ENCODE results near the gene PGAP1. TPM values are rescaled to one million over a fixed set of nuclear protein-coding genes. Genes with fewer than 3 reads are reported as not detected.
A peak's percentile ranks its signal among the peaks of the same experiment; 100 is the strongest.
"Not testable (repeated sequence)": the region's sequence is repeated elsewhere in the genome, so short reads cannot be mapped to it uniquely, and the experiment has no call there.

PGAP1 gene
- polyA plus RNA-seq, 1 donor = 36.9 TPM

GRCh38 chr2:196954001-196954400 lies 27.5 kb upstream of the PGAP1 start:
- DNase-seq = no peak

GRCh38 chr2:196952936-196953335 lies 26.4 kb upstream of the PGAP1 start:
- DNase-seq = no peak

GRCh38 chr2:196951973-196952372 lies 25.5 kb upstream of the PGAP1 start:
- DNase-seq = no peak

- DNase-seq = no peak
These were observed 22.6 kb upstream of the PGAP1 start for GRCh38 chr2:196949116-196949515.

- DNase-seq = no peak
These were observed 18.1 kb upstream of the PGAP1 start for GRCh38 chr2:196944570-196944969.

- no peak for DNase-seq
These were observed 15.0 kb upstream of the PGAP1 start for GRCh38 chr2:196941398-196942078.

- no peak for DNase-seq
These were observed 12.9 kb upstream of the PGAP1 start for GRCh38 chr2:196939371-196939770.

GRCh38 chr2:196935432-196935831 lies 8.9 kb upstream of the PGAP1 start:
- no peak for DNase-seq

- no peak for DNase-seq
These were observed 8.2 kb upstream of the PGAP1 start for GRCh38 chr2:196934672-196935071.

GRCh38 chr2:196931555-196931954 lies 5.0 kb upstream of the PGAP1 start:
- no peak for DNase-seq

- DNase-seq = peak; percentile 28
These were observed 1.1 kb upstream of the PGAP1 start for GRCh38 chr2:196927376-196928225.

- DNase-seq = peak; percentile 41
These were observed 542 bp downstream of the PGAP1 start for GRCh38 chr2:196925768-196926561.

GRCh38 chr2:196925051-196925767 lies 1.3 kb downstream of the PGAP1 start:
- DNase-seq = peak; percentile 3

GRCh38 chr2:196924051-196924450 lies 2.5 kb downstream of the PGAP1 start:
- DNase-seq = no peak

GRCh38 chr2:196918927-196919326 lies 7.6 kb downstream of the PGAP1 start:
- no peak for DNase-seq

- DNase-seq = no peak
These were observed 8.7 kb downstream of the PGAP1 start for GRCh38 chr2:196917802-196918201.

- DNase-seq = no peak
These were observed 10.9 kb downstream of the PGAP1 start for GRCh38 chr2:196915507-196916189.

- DNase-seq = no peak
These were observed 11.5 kb downstream of the PGAP1 start for GRCh38 chr2:196914867-196915460.

- DNase-seq = no peak
These were observed 12.8 kb downstream of the PGAP1 start for GRCh38 chr2:196913691-196914090.

- not testable (repeated sequence) for DNase-seq
These were observed 21.1 kb downstream of the PGAP1 start for GRCh38 chr2:196905365-196905764.

- no peak for DNase-seq
These were observed 23.7 kb downstream of the PGAP1 start for GRCh38 chr2:196902828-196903227.
